Activated CD4-positive, alpha-beta memory T cell treated with anti-CD3 and anti-CD28 coated beads for 36 hours (primary cell): Measurements from ENCODE around the gene ISCA2. TPM values are rescaled to one million over a fixed set of nuclear protein-coding genes. Genes with fewer than 3 reads are reported as not detected.

Experiments
- CTCF ChIA-PET: fragments of 350-600 bp; sonication (Branson Sonifier 250); formaldehyde crosslinking; loops from one replicate; lab custom pipeline; 2021; ENCODE audit warnings: antibody characterized with exemption, inconsistent platforms; lab: Charles Lee
- POLR2A ChIA-PET: fragments of 350-600 bp; sonication (Branson Sonifier 250); formaldehyde crosslinking; loops from one replicate; lab custom pipeline; 2021; ENCODE audit warnings: antibody characterized with exemption; lab: Charles Lee
- DNase-seq: peaks from one replicate; pipeline ENCODE4 v3.0.0-alpha.2; 2020
- H3K27ac Mint-ChIP-seq: one replicate; pipeline ENCODE4 v1.8.0; 2021; ENCODE audit warnings: mixed read lengths
- H3K27me3 Mint-ChIP-seq: one replicate; pipeline ENCODE4 v1.8.0; 2021; ENCODE audit warnings: mixed read lengths
- H3K36me3 Mint-ChIP-seq: one replicate; pipeline ENCODE4 v1.8.0; 2021; ENCODE audit warnings: mixed read lengths
- H3K4me1 Mint-ChIP-seq: one replicate; pipeline ENCODE4 v1.8.0; 2021; ENCODE audit warnings: low read depth, mixed read lengths
- H3K4me3 Mint-ChIP-seq: one replicate; pipeline ENCODE4 v1.8.0; 2021; ENCODE audit warnings: mild to moderate bottlenecking, mixed read lengths
- H3K9me3 Mint-ChIP-seq: one replicate; pipeline ENCODE4 v1.8.0; 2021; ENCODE audit warnings: mixed read lengths
- intact Hi-C: fragments of 100-400 bp; cut with micrococcal nuclease; formaldehyde crosslinking; loops from one replicate; pipeline ENCODE4 v1.15.1; 2023
- total RNA-seq, 2 experiments: library from RNA; stranded (reverse); gene quantifications; one replicate each; pipeline ENCODE4 v1.2.3, GENCODE V29; 2021

ISCA2 gene
- total RNA-seq, 2 experiments from 2014 or later = 33.6 to 35.2 TPM

- CTCF ChIA-PET = no interaction called here
- intact Hi-C loops = no loop called here
- no peaks in the 10 kb centered on the region for H3K27me3 Mint-ChIP-seq
Observed at GRCh38 chr14:74468513-74468912, 25.1 kb upstream of the ISCA2 start.

GRCh38 chr14:74469548-74470518 lies 23.7 kb upstream of the ISCA2 start:
- H3K27ac Mint-ChIP-seq = no peak overlapping the region

More at GRCh38 chr14:74468513-74468912, 25.1 kb upstream of the ISCA2 start:
- POLR2A ChIA-PET = no interaction called here
- H3K9me3 Mint-ChIP-seq = no peaks in the 10 kb centered on the region
- no peak overlapping the region for H3K4me3 Mint-ChIP-seq
- no peak overlapping the region for H3K27ac Mint-ChIP-seq
- no peak for DNase-seq
- H3K36me3 Mint-ChIP-seq = peaks cover 5% of the 10 kb centered on the region
- H3K4me1 Mint-ChIP-seq = no peaks in the 10 kb centered on the region

GRCh38 chr14:74472601-74473000 lies 21.0 kb upstream of the ISCA2 start:
- Mint-ChIP-seq H3K4me1 (no peaks in the 10 kb centered on the region), H3K9me3 (no peaks in the 10 kb centered on the region), H3K4me3 (no peak overlapping the region), H3K27ac (no peak overlapping the region), H3K27me3 (no peaks in the 10 kb centered on the region), H3K36me3 (peaks cover 7% of the 10 kb centered on the region)
- no peak for DNase-seq
- ChIA-PET POLR2A (no interaction called here), CTCF (no interaction called here)
- intact Hi-C loops = no loop called here

More at GRCh38 chr14:74469548-74470518, 23.7 kb upstream of the ISCA2 start:
- Mint-ChIP-seq H3K4me3 (no peak overlapping the region), H3K9me3 (no peaks in the 10 kb centered on the region), H3K36me3 (peaks cover 7% of the 10 kb centered on the region), H3K27me3 (no peaks in the 10 kb centered on the region), H3K4me1 (no peaks in the 10 kb centered on the region)
- POLR2A ChIA-PET = no interaction called here
- CTCF ChIA-PET = no interaction called here
- intact Hi-C loops = no loop called here
- DNase-seq = no peak

GRCh38 chr14:74474376-74474775 lies 19.2 kb upstream of the ISCA2 start:
- DNase-seq = no peak
- ChIA-PET POLR2A (no interaction called here), CTCF (interaction anchor here (0.7 kb wide), 1 partner anchor 138 kb away, joined by 3 read pairs; the partner anchor contains the start of gene LTBP2)
- Mint-ChIP-seq H3K36me3 (peaks cover 8% of the 10 kb centered on the region), H3K4me1 (no peaks in the 10 kb centered on the region), H3K27ac (no peak overlapping the region), H3K9me3 (no peaks in the 10 kb centered on the region), H3K27me3 (no peaks in the 10 kb centered on the region), H3K4me3 (no peak overlapping the region)
- intact Hi-C loops = no loop called here

- no peaks in the 10 kb centered on the region for H3K27me3 Mint-ChIP-seq
- peaks cover 8% of the 10 kb centered on the region for H3K36me3 Mint-ChIP-seq
- DNase-seq = no peak
- H3K4me3 Mint-ChIP-seq = no peak overlapping the region
- no peak overlapping the region for H3K27ac Mint-ChIP-seq
- POLR2A ChIA-PET = no interaction called here
- no peaks in the 10 kb centered on the region for H3K4me1 Mint-ChIP-seq
- no peaks in the 10 kb centered on the region for H3K9me3 Mint-ChIP-seq
- intact Hi-C loops = no loop called here
- CTCF ChIA-PET = interaction anchor here (0.6 kb wide), 1 partner anchor 124 kb away, joined by 3 read pairs; no protein-coding TSS in a partner anchor
Observed at GRCh38 chr14:74475678-74476077, 17.9 kb upstream of the ISCA2 start.

- POLR2A ChIA-PET = no interaction called here
- intact Hi-C loops = no loop called here
- CTCF ChIA-PET = no interaction called here
- no peak for DNase-seq
- no peaks in the 10 kb centered on the region for H3K27me3 Mint-ChIP-seq
- no peaks in the 10 kb centered on the region for H3K9me3 Mint-ChIP-seq
- no peak overlapping the region for H3K4me3 Mint-ChIP-seq
- no peaks in the 10 kb centered on the region for H3K4me1 Mint-ChIP-seq
- H3K27ac Mint-ChIP-seq = no peak overlapping the region
- peaks cover 10% of the 10 kb centered on the region for H3K36me3 Mint-ChIP-seq
Observed at GRCh38 chr14:74476107-74476506, 17.5 kb upstream of the ISCA2 start.

- H3K27ac Mint-ChIP-seq = no peak overlapping the region
- H3K9me3 Mint-ChIP-seq = no peaks in the 10 kb centered on the region
- ChIA-PET CTCF (no interaction called here), POLR2A (no interaction called here)
- no peaks in the 10 kb centered on the region for H3K27me3 Mint-ChIP-seq
- peaks cover 10% of the 10 kb centered on the region for H3K36me3 Mint-ChIP-seq
- no peak overlapping the region for H3K4me3 Mint-ChIP-seq
- DNase-seq = no peak
- intact Hi-C loops = no loop called here
- no peaks in the 10 kb centered on the region for H3K4me1 Mint-ChIP-seq
Observed at GRCh38 chr14:74476607-74477006, 17.0 kb upstream of the ISCA2 start.

GRCh38 chr14:74478996-74479635 lies 14.4 kb upstream of the ISCA2 start:
- DNase-seq = no peak
- no peaks in the 10 kb centered on the region for H3K9me3 Mint-ChIP-seq
- no peaks in the 10 kb centered on the region for H3K27me3 Mint-ChIP-seq
- H3K36me3 Mint-ChIP-seq = peaks cover 20% of the 10 kb centered on the region
- H3K4me3 Mint-ChIP-seq = no peak overlapping the region
- ChIA-PET CTCF (interaction anchor here (0.6 to 1.2 kb wide), 3 partner anchors 15 to 1285 kb away, joined by 3 read pairs; no protein-coding TSS in a partner anchor), POLR2A (no interaction called here)
- intact Hi-C loops = no loop called here
- no peaks in the 10 kb centered on the region for H3K4me1 Mint-ChIP-seq
- H3K27ac Mint-ChIP-seq = no peak overlapping the region

GRCh38 chr14:74480046-74480445 lies 13.5 kb upstream of the ISCA2 start:
- no peak overlapping the region for H3K27ac Mint-ChIP-seq
- no peaks in the 10 kb centered on the region for H3K27me3 Mint-ChIP-seq
- no peaks in the 10 kb centered on the region for H3K4me1 Mint-ChIP-seq
- DNase-seq = no peak
- POLR2A ChIA-PET = no interaction called here
- intact Hi-C loops = no loop called here
- H3K9me3 Mint-ChIP-seq = no peaks in the 10 kb centered on the region
- H3K36me3 Mint-ChIP-seq = peaks cover 25% of the 10 kb centered on the region
- CTCF ChIA-PET = no interaction called here
- no peak overlapping the region for H3K4me3 Mint-ChIP-seq

- intact Hi-C loops = no loop called here
- no peaks in the 10 kb centered on the region for H3K27me3 Mint-ChIP-seq
- H3K36me3 Mint-ChIP-seq = peaks cover 25% of the 10 kb centered on the region
- no peaks in the 10 kb centered on the region for H3K4me1 Mint-ChIP-seq
- POLR2A ChIA-PET = no interaction called here
- no peak for DNase-seq
- no peak overlapping the region for H3K4me3 Mint-ChIP-seq
- H3K27ac Mint-ChIP-seq = no peak overlapping the region
- H3K9me3 Mint-ChIP-seq = no peaks in the 10 kb centered on the region
- CTCF ChIA-PET = no interaction called here
Observed at GRCh38 chr14:74482571-74482970, 11.0 kb upstream of the ISCA2 start.

- no peak for DNase-seq
- Mint-ChIP-seq H3K27ac (no peak overlapping the region), H3K9me3 (no peaks in the 10 kb centered on the region), H3K36me3 (peaks cover 25% of the 10 kb centered on the region), H3K27me3 (no peaks in the 10 kb centered on the region), H3K4me3 (no peak overlapping the region), H3K4me1 (no peaks in the 10 kb centered on the region)
- intact Hi-C loops = no loop called here
- POLR2A ChIA-PET = no interaction called here
- CTCF ChIA-PET = no interaction called here
Observed at GRCh38 chr14:74483321-74483720, 10.2 kb upstream of the ISCA2 start.

- intact Hi-C loops = no loop called here
- ChIA-PET POLR2A (no interaction called here), CTCF (interaction anchor here (0.9 kb wide), 1 partner anchor 127 kb away, joined by 4 read pairs; no protein-coding TSS in a partner anchor)
Observed at GRCh38 chr14:74486164-74486563, 7.4 kb upstream of the ISCA2 start.

More at GRCh38 chr14:74486164-74486563, 7.4 kb upstream of the ISCA2 start:
- Mint-ChIP-seq H3K27ac (no peak overlapping the region), H3K36me3 (peaks cover 21% of the 10 kb centered on the region), H3K4me1 (peaks cover 5% of the 10 kb centered on the region), H3K4me3 (no peak overlapping the region), H3K27me3 (no peaks in the 10 kb centered on the region), H3K9me3 (no peaks in the 10 kb centered on the region)
- DNase-seq = no peak
